GM19043 (cell line): ENCODE data around the gene PIK3R1.
A peak's percentile ranks its signal among the peaks of the same experiment; 100 is the strongest.
"Not testable (repeated sequence)": the region's sequence is repeated elsewhere in the genome, so short reads cannot be mapped to it uniquely, and the experiment has no call there.

Experiments used
- ATAC-seq: cut with Tn5 transposase; IDR thresholded peaks from one replicate; pipeline ENCODE4 v1.9.1; 2021; ENCODE audit warnings: low read depth; ENCODE audit not compliant: unreplicated experiment

Gene PIK3R1

DNA sequence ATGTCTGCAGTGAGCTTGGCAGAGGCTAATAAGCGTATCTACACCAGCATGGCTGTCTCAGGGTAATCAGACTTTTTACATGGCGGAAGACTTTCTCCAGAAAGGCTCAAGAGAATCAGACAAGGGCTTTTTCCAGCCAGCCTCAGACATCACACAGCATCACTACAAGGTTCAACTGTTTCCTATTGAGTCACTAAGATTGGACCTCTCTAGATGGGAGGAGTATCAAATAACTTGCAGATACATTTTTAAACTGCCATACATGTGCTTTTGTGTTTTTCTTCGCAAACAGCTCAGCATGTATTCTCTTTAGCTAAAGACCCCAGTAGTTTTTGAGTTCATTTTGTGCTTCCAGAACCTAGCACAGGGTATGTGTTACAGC, 22.9 kb upstream of the PIK3R1 start:
- no peak for ATAC-seq

DNA sequence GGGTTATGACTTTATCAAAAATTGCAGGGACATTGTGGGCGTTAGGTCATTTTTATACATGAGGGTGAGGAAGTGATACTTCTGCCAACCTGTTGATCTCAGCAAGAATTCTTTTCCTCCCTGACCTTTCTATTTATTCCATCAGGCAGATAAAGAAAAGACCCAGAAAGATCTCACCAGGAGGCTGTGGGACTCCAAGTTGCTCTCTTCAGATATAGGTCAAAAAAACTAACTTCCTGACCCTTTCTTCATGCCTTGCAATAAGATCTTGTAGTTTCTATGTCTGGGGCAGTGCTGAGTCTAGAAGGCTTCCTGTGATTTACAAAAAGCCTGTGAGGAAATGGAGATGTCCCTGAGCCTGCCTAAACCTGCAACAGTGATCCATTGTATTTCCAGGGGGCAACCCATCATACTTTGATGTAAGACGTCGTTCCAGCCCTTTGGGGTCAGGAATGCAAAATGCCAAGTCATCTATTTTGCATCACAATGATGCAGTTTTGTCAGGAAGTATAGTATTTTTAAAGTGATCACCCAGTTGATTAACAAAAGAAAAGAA, 22.0 kb upstream of the PIK3R1 start:
- no peak for ATAC-seq

DNA sequence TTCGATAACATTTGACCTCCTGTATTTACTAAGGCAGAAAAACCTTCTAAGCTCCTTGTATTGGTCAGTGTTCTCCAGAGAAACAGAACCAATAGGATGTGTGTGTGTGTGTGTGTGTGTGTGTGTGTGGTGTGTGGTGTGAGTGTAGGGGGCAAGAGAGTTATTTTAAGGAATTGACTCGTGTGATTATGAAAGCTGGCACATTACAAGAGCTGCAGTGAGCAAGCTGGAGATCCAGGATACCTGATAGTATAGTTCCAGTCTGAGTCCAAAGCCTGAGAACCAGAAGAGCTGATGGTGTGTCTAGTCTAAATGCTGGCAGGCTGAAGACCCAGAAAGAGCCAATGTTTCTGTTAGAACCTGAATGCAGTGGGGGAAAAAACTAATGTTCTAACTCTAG, 21.2 kb upstream of the PIK3R1 start:
- no peak for ATAC-seq

DNA sequence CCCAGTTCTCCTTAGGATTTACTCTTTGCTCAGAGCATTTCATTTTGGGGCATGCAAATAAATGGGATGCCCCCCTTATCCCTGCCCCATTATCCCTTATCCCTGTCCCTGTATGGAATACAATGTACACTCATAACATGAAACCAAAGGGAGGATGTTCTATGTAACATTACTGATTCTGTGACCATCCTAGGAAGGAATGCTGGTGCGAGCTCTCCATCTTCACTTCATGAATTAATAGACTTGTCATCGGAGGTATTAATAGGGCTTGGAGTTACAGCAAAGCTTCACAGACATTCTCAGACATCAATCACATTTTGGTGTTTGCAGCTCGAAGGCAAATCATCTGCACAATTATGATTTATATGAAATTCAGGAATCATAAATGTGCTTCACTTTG, 20.4 kb upstream of the PIK3R1 start:
- no peak for ATAC-seq

DNA sequence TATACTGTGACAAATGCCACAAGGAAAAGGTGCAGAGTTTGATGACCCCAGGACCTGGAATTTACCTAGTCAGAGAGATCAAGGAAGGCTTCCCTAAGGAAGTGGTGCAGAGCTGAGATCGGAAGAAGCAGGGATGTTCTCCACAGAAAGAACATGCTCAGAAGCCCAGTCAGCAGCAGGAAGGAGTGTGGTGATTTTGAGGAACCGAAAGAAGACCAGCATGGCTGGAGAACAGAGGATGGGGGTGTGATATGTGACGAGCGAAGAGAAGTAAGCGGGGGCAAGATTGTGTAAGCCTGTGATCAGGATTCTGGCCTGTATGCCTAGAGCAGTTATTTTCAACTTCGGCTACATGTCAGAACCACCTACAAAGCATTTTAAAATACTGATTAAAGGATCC, 18.7 kb upstream of the PIK3R1 start:
- peak; percentile 99 for ATAC-seq

DNA sequence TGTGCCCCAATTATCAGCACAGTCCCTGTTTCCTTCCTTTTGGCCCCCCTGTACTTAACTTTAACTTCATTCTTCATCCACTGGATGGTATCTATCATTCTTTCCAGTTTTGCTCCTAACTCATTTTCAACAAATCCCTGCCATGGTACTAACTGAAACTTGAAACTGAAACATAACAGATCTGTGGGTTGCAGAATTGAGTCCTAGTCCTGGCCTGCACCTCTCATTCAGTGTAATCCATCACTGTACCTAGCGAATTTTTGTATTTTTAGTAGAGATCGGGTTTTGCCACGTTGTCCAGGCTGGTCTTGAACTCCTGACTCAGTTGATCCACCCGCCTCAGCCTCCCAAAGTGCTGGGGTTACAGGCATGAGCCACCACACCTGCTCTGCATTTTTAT, 15.3 kb upstream of the PIK3R1 start:
- no peak for ATAC-seq

DNA sequence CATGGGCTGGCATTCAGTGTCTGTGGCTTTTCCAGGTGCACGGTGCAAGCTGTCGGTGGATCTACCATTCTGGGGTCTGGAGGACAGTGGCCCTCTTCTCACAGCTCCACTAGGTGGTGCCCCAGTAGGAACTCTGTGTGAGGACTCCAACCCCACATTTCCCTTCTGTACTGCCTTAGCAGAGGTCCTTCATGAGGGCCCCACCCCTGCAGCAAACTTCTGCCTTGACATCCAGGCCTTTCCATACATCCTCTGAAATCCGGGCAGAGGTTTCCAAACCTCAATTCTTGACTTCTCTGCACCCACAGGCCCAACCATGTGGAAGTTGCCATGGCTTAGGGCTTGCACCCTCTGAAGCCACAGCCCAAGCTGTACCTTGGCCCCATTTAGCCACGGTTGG, 4.9 kb upstream of the PIK3R1 start:
- not testable (repeated sequence) for ATAC-seq

DNA sequence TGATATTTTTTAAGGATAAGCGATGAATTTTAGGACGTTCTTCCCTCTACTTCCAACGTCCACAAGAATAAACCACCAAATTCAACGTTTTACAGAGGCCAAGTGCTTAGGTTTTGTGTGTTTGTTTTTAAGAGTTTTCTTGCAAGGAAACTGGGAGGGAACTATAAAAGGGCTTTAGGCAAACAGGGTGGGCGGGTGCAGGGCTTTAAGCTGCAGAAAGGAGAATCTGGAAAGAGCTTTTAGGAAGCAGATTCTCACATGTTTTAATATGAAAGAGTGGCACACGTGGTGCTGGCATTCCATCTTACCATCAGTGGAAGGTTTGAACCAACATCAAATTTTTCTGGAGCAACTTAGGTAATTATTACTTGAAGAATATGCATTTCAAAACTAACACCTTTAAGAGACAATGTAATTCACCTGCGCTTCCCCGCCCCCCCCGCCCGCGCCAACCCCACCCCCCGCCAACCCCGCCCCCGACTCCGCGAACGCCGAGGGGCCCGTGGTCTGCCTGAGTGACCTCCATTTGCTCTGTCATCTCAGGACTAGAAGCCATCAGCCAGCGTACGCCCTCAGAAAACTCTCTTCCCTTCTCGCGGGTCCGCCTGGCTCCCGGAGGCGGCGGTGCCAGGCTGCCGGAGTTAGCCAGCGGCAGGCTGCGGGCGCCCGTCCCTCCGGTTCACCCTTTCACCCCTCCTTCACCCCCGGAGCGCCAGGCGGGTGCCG, 911 bp upstream of the PIK3R1 start:
- ATAC-seq = peak; percentile 10

DNA sequence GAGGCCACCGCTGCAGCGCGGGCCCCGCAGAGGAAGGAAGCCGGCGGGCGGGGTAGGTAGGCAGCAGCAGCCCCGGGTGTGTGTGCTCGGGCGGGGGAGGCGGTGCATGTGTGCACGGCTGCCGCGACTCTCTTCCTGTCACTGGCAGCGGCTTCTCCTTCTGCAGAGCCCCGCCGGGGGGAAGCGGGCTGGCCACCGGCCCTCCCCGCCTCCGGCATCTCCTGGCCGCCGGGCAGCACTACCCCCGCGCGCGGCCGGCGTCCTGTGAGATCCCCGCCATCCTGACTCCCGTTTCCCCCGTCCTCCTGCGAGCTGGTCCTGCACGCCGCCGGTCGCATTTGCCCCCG, 315 bp downstream of the PIK3R1 start:
- peak; percentile 41 for ATAC-seq

DNA sequence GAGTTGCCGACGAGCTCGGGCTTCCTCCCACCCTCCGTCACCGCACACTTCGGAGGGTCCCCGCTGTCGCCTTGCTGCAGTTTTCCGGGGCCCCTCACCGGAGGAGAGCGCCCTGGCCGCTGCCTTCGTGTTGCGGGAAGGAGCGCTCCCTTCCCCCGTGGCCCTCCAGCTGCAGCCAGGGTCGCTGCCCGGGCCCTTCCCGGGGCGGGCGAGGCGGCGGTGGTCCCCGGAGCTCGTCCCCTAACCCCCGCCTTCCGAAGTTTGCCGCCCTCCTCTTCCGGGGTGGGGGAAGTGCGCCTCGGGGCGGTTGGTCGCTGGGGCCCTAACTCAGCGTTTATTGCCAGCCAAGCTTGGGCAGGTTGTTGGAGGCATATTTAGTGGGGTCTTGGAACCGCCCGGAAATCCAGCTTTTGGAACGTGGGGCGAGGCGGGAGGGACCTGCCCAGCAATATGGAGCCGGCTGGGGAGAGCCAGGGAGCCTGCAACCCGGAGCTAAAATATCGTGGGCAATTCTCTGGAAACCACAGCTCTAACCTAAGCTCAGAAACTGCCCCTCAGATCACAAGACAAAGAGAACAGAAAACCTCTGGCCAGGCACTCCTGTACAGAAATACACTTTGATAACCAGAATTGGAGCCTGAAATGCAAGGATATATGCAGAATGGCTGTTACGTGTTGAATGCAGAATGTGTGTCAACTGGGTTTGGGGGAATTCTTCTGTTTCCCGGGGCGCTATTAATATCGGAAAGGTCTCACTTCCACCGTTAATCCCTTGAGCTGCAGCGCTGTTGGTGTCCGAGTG, 890 bp downstream of the PIK3R1 start:
- ATAC-seq = peak; percentile 21

DNA sequence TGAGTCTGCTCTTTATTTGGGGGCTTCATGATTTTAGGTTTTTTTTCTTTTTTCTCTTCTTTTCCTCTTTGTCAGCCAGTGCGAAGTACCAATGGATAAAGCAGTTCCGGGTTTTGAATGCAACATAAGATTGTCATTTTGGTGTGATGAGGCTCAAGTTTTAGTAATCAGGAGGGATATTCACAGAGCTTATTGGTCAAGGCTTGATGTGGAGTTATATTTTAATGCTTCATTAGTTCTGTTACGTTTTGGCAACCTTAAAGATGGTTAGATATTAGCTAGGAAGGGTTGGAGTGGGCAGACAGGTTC, 1.4 kb downstream of the PIK3R1 start:
- ATAC-seq = no peak

DNA sequence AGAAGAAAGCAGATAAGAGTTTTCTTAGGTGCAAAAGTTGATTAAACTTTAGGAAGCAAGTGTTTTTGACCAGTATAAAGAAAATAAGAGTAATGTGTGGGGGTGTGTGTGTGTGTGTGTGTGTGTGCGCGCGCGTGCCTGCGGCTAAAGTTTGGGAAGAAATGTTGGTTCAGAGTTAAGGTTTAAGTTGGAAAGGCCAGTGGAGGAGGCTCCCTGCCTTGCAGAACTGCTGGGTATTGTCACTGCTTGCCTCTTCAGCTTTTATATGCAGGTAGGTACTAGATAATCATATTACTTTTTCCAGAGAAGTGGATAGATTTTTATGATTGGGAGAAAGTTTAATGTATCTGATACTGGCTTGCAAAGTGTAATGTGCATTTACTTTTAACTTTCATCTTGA, 2.0 kb downstream of the PIK3R1 start:
- no peak for ATAC-seq

DNA sequence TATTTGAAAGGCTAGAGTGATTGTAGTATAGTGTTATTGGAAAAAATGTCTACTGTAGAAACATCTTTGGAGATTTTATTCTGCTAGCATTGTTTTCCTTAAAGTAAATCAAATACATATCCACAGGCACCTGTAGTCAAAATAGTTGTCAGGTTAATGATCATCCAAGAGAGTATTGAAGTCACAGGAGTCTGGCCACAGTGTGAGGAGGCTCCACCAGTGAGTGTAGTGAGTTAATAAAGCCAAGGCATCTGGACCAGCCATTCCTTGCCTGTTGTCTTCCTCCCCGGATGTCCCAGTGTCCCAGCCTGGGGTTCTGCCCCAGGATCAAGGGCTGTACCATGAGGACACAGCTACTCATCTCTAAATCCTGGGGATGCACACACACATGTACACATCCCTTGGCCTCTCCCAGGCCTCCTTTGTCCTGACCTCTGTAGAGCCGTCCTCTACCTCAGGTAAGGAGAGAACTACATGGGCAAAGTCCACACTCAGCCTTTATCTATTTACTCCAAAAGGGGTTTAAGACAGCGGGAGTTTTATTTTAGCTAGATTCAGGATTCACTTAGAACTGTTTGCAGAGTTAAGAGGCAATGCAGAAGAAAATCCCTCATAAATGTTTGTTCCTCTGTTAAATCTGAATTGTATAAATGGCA, 3.7 kb downstream of the PIK3R1 start:
- ATAC-seq = no peak

DNA sequence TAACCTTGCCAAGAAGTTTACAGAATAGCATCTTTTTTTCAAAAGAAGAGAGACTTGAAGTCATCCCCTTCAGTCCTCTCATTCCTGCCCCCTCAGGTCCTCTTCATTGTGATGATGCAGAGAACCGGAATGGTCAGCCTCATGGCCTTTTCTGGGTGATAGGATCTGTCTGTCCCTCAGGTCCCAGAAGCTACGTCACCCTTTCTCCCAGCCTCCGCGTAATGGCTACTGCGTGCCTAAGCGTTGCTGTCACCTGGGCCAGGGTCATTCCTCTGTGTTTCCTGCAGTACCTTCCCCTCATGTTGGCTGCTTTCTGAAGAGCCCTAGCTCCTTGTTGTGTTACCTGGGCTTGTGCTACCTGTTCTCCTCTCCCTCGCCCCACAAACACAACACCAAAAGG, 4.7 kb downstream of the PIK3R1 start:
- no peak for ATAC-seq

DNA sequence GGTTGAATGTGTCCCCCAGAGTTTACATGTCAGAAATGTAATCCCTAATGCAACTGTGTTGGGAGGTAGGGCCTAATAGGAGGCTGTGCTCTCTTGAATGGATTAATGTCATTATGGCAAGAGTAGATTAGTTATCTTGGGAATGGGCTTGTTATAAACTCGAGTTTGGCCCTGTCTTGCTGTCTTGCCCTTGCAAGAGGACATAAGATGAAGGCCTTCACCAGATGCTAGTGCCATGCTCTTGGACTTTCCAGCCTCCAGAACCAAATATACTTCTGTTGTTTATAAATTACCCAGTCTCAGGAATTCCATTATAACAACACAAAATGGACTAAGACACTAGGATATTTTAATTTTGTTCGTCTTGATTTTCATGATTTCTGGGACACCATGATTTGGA, 5.4 kb downstream of the PIK3R1 start:
- ATAC-seq = no peak

DNA sequence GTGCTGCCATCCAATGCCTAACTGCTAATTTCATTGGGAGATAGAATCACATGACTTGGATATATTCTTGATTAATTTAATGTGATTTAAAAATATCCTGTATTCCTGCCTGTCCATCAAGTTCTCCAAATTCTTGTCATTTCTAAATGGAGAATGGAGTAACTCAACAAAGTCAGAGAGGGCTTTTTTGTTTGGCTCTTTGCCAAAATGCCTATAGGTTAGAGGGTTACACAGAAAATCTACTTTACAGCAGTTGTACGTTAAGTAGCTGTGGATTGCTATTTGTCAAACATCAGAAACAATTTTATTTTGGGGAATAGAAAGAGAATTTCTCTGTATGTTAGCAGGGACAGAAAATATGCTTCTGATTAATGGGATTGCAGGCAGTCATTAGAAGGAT, 5.9 kb downstream of the PIK3R1 start:
- ATAC-seq = no peak

DNA sequence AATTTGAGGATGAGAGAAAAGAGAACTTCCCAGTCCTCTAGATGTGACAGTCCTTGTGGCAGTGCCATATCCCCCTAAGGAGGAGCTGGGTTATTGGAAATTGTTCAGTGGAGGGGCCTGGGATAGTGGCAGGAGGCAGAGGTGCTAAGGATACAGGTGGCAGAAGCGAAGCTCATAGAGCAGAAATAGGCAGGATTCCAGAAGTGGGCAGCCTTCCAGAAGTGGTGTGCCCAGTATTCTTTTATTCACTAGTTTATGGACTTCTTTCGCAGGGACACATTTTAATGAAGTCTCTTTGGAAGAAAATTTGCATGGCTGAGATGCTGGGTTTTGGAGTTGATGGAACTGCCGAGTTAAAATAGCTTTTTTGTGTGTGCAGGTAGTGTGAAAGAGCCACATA, 6.8 kb downstream of the PIK3R1 start:
- no peak for ATAC-seq

DNA sequence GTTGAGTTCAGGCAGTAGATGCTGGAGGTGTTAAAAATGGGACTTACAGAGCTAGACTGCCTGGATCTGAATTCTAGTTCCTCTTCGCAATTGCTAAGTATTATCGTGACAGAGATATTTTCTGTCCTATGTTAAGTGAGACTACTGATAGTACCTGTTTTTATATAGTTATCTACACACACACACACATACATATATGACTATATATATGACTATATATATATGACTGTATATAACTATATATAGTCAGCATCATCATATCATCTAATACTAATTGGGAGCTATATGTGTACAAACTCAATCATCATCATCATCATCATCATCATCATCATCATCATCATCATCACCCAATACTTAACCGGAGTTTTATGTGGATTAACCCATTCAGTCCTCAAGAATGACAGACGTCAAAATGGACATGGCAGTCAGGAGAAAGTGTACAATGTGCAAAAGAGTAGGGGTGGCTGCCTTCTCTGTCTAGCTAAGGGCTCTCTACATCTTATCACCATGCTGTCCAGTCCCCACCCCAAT, 7.3 kb downstream of the PIK3R1 start:
- no peak for ATAC-seq

DNA sequence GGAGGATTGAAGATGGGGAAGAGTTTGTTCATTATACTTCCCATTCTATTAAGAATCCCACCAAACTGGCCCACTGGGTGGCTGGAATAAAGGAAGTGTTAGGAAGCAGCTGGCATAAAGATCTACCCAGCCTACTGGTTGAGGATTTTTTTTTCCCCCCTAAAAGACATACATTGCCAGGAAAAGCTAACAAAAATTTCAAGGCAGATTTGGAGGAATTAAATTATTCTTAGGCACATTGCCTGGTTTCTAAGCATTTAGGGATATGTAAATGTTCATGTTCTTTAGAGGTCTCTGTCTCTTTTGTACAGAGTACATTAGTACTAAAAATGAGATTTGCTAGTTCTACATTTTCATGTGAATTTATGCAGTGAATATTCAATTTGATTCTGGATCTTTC, 8.3 kb downstream of the PIK3R1 start:
- ATAC-seq = no peak

DNA sequence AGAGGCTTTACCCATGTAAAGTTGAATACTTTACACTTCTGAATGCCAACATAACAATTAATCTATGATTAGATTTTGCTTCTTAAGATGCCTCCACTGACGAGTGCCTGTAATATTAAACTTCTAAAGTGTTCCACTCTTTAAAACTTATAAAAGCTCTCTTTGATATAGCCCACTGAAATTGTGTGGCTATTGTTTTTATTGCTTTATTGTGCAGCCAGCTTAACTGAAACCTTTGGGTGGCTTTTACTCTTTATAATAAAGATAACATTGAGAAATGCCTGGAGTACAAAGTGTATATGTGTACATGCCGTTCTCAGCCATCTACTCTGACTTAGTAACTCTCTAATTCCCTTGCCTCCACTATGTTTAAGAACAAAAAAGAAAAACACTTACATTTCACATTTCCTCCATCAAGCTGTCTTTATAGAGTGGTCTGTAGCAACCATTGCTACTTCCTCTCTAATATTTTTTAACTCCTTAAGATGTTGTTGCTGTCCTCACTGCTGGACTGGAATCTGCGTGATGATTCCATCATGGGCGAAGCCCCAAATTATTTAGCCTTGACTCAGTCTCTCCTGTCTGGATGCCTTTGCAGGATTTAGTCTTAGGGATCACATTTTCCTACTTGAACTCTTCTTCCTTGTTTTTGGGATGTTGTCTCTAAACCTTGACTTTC, 9.1 kb downstream of the PIK3R1 start:
- no peak for ATAC-seq
